Left kidney (tissue), 2 donors: ENCODE data around the gene DENND1B. TPM values are rescaled to one million over a fixed set of nuclear protein-coding genes. Genes with fewer than 3 reads are reported as not detected.
"Not testable (repeated sequence)": the region's sequence is repeated elsewhere in the genome, so short reads cannot be mapped to it uniquely, and the experiment has no call there.

ENCODE experiments used
- DNase-seq: peaks from one replicate; pipeline ENCODE4 v3.0.0-alpha.2; 2013
- polyA plus RNA-seq: library from polyadenylated mRNA; unstranded; fragments of 120-200 nt; gene quantifications from one replicate; pipeline ENCODE4 v1.2.1, GENCODE V29; 2013; ENCODE audit not compliant: insufficient read length

The DENND1B gene
- polyA plus RNA-seq, 1 donor = 13.2 TPM

DNA sequence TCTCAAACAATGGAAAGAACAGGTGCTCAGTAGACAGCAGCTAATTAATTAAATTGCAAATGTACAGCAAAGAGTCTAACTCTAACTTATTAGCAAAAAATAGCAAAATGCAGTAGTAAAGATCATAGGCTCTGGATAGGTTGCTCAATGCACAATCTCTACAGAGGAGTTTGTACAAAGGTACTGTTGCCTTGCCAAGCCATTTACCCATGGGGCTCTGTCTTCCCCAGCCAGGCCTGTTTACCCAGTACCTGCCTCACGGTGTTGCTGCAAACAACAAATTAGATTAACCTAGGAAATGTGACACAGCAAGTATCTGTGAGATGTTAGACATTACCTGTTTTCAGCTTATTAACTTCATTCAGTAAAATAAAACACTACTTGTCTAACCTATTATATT lies 222.0 kb downstream of the DENND1B start:
- DNase-seq = no peak

DNA sequence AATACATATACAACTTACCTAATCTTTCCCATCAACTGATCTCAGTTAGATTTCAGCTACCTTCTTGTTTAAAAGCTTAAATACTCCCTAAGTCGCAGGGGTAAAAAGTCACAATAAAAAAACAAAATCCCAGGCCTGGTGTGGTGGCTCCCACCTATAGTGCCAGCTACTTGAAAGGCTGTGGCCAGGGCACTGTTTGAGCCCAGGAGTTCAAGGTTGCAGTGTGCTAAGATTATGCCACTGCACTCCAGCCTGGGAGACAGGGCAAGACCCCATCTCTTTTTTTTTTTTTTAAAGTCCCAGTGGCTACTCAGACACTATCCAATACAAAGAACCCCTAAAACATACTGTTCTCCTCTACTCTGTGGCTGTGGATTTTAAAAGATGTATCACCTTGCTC lies 228.3 kb downstream of the DENND1B start:
- no peak for DNase-seq

DNA sequence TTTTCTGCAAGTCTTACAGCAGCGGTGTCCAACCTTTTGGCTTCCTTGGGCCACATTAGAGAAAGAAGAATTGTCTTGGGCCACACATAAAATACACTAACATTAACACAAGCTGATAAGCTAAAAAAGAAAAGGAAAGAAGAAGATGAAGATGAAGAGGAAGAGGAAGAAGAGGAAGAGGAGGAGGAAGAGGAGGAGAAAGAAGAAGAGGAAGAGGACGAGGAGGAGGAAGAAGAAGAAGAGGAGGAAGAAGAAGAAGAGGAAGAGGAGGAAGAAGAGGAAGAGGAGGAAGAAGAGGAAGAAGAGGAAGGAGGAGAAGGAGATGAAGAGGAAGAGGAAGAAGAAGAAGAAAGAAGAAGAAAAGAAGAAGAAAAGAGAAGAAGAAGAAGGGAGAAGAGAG lies 230.7 kb downstream of the DENND1B start:
- DNase-seq = no peak

- DNase-seq = no peak
These were observed 231.2 kb downstream of the DENND1B start for GRCh38 chr1:197544130-197544529.

GRCh38 chr1:197541411-197541810 lies 233.9 kb downstream of the DENND1B start:
- DNase-seq = no peak

DNA sequence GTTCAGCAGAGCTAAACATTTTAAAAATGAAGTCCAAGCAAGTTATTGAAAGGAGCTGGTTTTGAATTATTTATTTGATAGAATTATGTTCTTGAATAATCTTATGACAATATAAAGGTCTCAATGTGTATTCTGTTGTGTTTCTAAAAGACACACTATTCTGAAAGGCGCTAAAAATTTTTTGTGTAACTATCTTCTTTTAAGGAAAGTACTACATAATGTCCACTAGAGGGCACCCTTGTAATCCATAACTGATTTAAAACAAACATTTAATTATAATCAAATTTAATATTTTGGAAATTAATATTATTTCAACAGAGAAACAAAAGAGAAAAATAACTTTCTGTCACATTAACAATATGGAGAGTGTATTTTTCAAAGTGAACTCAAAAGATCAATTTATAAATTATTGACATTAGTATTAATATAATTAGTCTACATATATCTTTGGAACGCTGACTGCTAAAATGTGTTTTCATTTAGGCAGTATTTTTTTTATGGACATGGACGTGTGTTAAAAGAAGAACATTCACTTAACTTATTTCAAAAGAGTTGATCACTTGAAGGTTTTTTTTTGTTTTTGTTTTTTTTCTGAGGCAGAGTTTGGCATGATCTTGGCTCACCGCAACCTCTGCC lies 248.4 kb downstream of the DENND1B start:
- DNase-seq = peak; percentile 6

- peak; percentile 18 for DNase-seq
These were observed 254.1 kb downstream of the DENND1B start for GRCh38 chr1:197521118-197521739.

GRCh38 chr1:197519741-197520334 lies 255.4 kb downstream of the DENND1B start:
- no peak for DNase-seq

DNA sequence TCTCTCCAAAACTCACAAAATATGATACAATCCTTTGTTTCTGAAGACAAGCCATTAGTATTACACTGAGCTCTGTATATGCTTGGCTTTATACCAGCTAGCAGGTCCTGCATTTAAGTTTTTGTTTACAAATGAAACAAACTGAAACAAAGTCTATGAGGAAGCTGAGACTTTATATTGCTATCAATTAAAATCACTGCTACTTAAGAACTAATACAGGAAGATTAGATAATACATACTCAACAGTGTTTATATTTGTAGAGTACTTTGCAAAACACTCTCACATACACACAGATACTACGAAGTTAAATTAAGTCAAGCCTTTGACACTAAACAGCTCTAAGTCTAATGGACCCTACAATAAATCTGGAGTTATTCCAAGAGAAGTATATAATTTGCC lies 259.9 kb downstream of the DENND1B start:
- no peak for DNase-seq

- no peak for DNase-seq
These were observed 264.4 kb downstream of the DENND1B start for GRCh38 chr1:197510691-197511378.

- DNase-seq = no peak
These were observed 278.6 kb downstream of the DENND1B start for GRCh38 chr1:197496722-197497121.

- DNase-seq = not testable (repeated sequence)
These were observed 283.8 kb downstream of the DENND1B start for GRCh38 chr1:197491505-197491904.

DNA sequence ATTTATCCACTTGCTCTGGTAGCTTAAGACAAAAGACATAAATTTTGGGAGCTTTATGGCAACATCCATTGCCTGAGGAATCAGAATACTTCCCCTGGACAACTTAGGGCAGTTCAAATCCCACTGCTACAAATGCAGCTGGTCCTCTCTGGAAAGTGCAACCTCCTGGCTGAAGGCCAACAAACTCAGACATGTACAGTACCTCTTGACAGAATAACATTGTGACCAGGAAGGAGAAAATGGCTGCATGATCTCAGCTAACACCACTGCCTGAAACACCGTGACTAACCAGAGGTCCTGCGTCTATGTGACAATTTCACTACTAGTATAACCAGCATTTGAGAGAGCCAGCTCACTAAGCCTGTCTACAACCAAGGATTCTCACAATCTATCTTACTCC lies 288.3 kb downstream of the DENND1B start:
- DNase-seq = no peak

DNA sequence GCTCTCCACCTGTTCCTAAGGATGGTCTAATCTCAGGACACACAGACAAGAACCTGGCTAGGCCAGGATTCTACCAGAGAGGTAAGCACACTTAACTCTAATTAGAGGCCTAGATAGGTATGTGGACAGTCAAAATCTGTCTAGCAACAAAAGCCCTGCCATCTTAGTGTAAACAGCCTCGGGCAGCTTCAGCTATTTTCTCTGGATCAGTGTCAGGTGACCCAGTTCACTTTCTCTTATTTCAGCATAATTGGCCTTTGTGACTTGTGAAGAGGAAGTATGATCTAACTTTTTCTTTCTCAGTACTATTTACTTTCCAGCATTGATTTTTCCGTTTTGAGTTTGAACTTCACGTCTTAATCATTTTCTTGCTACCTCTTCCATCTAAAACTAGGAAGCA lies 289.5 kb downstream of the DENND1B start:
- DNase-seq = no peak

- no peak for DNase-seq
These were observed 294.2 kb downstream of the DENND1B start for GRCh38 chr1:197481101-197481500.

DNA sequence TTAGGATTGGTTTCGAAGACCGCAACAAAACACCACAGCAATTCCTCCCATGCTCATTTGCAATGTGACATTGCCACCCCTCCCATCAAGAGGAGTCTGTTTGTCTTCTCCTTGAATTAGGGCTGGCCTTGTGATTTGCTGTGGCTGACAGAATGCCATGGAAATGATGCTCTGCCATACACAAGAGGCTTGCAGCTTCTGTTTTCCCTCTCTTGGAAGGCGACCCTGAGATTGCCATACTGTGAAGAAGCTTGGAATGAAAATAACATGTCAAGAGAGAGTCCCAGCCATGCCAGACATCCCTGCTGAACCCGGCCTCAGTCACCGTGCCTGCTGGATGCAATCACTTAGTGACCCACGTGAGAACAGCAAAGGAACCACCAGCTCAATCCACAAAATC lies 294.8 kb downstream of the DENND1B start:
- no peak for DNase-seq

DNA sequence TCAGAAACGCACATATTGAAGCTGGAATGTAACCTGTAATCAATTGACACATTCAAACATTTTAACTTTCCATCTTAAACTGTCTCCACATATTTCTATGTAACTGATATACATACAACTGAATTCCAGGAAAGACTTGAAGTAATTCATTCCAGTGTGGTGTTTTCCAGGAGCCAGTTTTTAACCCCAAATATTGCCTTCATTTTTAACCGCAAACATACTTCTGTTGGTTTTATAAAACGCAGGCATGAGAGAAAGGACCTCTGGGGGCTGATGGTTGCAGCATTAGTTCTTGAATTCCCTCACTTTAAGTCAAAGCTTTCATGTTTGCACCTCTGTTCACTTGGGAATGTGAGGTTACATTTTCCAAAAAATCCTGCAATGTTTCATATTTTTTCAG lies 303.1 kb downstream of the DENND1B start:
- no peak for DNase-seq

GRCh38 chr1:197471248-197471985 lies 303.9 kb downstream of the DENND1B start:
- DNase-seq = no peak

DNA sequence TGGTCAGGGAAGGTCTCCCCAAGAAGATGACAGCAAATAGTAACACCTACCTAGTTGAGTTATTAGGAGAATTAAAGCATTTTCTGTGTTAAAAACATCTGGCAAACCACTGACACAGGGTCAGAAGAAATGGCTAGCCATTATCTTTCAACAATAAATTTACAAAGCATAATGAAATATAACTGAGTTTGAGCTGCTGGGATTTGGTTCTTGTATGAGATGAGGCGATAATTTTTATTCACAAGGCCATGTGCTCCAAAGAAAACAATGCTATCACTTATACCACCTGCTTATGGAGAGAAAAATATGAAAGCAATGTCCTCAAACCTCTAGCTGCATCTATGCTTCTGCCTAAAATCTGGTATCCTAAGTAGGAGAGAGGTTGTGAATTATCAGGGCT lies 304.9 kb downstream of the DENND1B start:
- no peak for DNase-seq

DNA sequence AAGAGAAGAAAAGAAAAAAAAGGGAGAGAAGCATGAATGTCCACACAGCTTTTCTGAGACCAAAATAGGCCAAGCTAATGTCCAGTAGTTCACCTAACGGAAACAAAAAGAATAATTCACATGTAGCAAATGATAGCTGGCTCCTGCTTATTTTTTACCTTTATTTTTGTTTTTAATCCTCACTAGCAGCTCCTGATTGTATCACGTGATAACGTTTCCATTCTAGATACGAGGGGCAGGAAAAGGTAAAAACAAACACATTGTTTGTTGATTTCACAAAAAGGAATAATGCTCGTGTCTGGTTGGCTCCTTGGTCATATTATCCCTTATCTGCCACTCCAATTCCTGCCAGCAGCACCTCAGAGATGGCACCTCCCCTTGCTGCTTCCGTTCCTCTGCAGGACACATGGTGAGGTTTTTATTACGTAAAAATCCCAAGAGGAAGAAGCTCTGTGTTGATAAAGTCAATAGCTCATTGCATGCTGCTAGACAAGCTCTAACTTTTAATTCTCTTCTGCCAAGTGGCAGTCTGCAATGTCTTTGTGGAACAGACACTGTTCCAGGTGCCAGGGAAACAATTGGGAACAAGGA lies 305.6 kb downstream of the DENND1B start:
- DNase-seq = no peak

DNA sequence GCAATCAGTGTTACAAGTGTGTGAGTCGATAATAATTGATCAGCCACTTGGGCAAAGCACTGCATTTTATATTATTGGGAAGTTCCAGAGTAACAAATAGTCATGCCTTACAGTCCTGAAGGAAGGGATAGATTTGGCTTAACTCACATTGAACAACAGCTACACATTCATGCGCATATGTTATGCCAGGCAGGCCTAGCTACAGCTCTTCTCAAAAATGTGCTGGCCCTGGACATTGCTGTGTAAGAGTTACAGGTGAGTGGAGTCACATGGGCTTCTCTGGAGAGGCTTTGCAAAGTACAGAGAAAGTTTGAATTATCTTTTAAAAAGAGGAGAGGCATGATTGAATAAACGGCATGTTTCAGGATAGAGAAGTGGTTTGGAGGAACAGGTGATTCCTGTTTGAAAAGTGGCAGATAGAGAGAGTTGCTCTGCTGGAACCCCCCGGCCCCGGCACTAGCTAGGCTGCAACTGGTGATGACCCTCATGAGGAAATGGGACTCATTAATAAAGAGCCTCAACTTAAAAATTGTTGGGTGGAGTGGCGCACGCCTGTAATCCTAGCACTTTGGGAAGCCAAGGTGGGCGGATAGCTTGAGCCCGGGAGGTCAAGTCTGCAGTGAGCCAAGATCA lies 306.6 kb downstream of the DENND1B start:
- no peak for DNase-seq

- no peak for DNase-seq
These were observed 307.4 kb downstream of the DENND1B start for GRCh38 chr1:197467881-197468280.
